HG02973 (cell line): ENCODE results near the gene DNMT3B.
"Not testable (repeated sequence)": the region's sequence is repeated elsewhere in the genome, so short reads cannot be mapped to it uniquely, and the experiment has no call there.

Experiments
- ATAC-seq: cut with Tn5 transposase; IDR thresholded peaks from one replicate; pipeline ENCODE4 v1.9.1; 2021; ENCODE audit warnings: moderate library complexity; ENCODE audit not compliant: unreplicated experiment

DNMT3B gene

GRCh38 chr20:32761831-32762753 is at the start of gene DNMT3B:
TSS of gene DNMT3B (plus strand) at chr20:32762385. CDS start at chr20:32780324, 17,939 bp downstream.
- ATAC-seq = peak; percentile 53

GRCh38 chr20:32718749-32719348 is 43.3 kb upstream of the DNMT3B start:
- no peak for ATAC-seq

DNA sequence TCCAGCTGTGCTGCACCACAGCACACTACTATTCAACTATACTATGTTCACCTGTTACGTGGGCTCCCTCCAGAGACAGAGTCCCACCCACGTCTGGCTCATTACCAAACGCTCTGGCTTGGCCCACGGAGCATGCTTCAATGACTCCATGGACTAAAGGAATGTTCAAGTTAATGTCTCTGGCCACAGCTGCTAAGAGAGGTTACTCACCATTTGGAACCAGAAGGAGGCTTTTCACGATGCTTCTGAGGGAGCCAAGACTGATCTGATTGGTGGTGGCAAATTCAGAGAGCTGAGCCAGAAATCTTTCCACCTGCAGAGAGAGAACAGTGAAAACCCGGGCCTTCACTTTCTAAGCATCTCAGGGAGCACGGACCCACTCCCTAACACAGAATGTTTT is 34.5 kb upstream of the DNMT3B start:
- ATAC-seq = no peak

DNA sequence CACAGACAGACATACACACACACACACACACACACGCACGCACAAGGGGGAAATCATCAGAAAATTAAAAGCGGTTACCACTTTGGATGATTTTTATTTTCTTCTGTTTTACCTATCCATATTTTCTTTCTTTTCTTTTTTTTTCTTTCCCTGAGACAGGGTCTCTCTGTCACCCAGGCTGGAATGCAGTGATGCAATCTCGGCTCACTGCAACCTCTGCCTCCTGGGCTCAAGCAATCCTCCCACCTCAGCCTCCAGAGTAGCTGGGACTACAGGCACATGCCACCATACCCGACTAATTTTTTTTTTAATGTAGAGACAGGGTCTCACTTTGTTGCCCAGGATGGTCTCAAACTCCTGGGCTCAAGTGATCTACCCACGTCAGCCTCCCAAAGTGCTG is 33.8 kb upstream of the DNMT3B start:
- ATAC-seq = not testable (repeated sequence)

DNA sequence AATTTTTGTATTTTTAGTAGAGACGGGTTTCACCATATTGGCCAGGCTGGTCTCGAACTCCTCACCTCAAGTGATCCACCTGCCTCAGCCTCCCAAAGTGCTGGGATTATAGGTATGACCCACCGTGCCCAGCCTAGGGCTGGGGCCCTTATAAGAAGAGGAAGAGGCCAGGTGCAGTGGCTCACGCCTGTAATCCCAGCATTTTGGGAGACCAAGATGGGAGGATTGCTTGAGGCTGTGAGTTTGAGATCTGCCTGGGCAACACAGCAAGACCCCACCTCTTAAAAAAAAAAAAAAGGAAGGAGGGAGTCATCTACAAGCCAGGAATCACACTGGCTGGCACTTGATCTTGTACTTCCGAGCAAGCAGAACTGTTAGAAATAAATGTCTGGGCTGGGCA is 32.9 kb upstream of the DNMT3B start:
- ATAC-seq = not testable (repeated sequence)

- ATAC-seq = no peak
Measured at GRCh38 chr20:32731882-32732266, 30.3 kb upstream of the DNMT3B start.

GRCh38 chr20:32737371-32738223 is 24.6 kb upstream of the DNMT3B start:
- no peak for ATAC-seq

DNA sequence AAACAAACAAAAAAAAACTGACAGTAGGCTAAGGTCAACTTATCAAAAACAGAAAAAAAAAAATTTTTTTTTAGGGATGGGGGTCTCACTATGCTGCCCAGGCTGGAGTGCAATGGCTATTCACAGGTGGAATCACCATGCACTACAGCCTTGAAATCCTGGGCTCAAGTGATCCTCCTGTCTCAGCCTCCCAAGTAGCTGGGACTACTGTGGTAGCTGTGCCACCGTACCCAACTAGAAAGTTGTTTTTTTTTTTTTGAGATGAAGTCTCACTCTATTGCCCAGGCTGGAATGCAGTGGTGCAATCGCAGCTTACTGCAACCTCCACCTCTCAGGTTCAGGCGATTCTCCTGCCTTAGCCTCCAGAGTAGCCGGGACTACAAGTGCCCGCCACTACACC is 21.0 kb upstream of the DNMT3B start:
- ATAC-seq = no peak

- no peak for ATAC-seq
Measured at GRCh38 chr20:32742322-32743236, 19.6 kb upstream of the DNMT3B start.

DNA sequence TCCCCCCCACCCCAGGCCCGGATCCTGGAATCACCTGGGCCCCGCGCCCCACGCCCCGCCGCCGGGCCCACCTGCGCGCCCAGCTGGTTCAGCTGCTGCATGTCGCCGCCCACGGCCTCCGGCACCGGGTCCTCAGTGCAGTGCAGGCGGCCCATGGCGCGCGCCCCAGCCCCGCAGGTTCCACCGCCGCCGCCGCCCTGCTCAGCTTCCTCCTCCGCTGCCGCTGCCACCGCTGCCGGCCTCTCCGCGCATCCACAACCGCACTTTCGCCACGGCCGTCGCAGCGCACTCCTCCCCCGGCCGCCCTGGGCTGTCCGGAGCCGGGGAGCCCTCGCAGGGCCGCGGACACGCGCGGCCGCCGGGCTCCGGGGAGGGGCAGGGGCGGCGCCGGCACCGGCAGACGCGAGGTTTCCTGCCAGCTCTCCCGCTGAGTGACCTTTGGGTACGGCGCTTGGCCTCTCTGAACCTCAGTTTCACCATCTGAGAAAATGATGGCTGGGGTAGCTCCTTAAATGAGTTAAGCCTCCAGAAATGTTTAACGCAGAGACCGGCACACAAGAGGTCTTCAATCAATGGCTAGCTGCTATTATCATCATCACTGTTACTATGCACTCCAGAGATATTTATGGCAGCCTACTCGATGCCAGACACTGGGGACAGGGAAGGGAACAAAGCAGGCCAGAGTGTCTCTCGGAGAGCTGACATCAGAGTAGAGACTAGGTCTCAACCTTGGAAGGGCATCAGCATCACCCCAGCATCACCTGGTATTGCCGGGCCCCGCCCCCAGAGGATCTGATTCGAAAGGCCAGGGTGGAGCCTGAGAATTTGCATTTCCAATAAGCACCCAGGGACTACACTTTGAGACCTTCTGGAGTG is 18.7 kb upstream of the DNMT3B start, which contains the start of gene COMMD7:
Gene COMMD7 (minus strand): TSS at position 231 of the 876 bp plus-strand sequence. CDS start 76 bp downstream, at position 155.
- ATAC-seq = no peak

- ATAC-seq = no peak
Measured at GRCh38 chr20:32749914-32750637, 12.1 kb upstream of the DNMT3B start.

GRCh38 chr20:32751293-32751692 is 10.9 kb upstream of the DNMT3B start:
- no peak for ATAC-seq

- ATAC-seq = no peak
Measured at GRCh38 chr20:32751702-32752457, 10.3 kb upstream of the DNMT3B start.

DNA sequence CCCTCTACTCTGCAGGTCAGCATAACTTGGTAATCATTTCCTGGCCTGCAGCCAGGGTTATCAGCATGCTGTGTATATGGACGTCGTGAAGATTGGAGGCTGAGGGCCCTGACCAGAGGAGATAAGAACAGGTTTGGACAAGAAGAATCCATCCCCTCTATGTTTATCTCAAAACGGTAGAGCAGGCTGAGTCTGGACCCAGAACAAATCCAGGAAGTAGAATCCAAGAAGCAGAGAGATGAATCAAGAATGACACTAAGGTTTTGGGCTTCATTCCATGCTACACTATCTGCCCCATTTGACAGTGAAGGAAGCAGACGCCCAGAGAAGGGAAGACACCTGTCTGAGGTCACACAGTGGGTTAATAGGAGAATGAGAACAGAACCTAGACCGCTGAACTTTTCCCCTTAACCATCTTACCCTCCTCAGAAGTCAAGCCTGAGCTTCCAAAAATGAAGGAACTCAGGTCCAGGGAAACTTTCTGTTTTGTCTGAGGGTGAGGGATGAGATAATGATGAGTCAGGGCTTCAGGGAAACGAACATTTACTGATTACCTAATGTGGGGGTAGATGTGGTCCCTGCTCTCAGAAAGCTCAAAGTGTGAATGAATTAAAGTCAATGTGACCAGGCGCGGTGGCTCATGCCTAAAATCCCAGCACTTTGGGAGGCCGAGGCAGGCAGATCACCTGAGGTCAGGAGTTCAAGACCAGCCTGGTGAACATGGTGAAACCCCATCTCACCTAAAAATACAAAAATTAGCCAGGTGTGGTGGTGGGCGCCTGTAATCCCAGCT is 9.5 kb upstream of the DNMT3B start:
- no peak for ATAC-seq

- no peak for ATAC-seq
Measured at GRCh38 chr20:32753731-32754130, 8.5 kb upstream of the DNMT3B start.

DNA sequence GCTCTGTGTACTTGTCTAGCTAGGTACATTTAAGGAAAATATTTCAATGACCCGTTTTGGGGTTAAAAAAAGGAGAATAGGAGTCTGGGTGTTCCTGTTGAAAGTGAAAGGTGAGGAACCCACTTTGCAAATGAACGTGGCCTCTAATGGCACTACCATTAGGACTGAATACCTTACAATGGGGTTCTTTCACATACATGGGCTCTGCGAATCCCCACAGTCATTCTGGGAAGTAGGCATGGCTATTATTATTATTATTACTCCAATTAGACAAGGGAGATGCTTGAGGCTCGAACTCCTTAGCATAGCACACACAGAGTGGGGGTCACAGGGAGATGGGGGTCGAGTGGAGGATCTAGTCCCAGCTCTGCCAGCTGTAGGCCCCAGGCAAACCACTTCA is 6.0 kb upstream of the DNMT3B start:
- ATAC-seq = no peak

DNA sequence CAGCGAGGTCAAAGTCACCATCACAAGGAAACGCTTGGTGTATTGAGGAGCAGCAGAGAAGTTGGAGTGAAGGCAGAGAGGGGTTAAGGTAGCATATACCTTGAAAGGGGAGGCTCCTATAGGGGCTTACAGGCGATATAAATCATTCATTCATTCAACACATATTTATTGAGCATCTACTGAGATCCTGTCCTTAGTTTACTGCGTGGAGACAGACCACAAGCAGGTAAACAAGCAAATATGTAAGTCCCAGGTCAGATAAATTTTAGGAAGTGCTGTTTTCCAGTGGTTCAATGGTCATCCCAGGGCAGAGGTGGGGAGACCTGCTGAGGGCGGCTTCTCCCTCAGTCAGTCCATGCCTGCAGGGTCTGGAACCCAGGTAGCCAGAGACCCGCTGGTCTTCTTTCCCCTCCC is 761 bp upstream of the DNMT3B start:
- ATAC-seq = no peak
